Stimulated activated effector memory CD8-positive, alpha-beta T cell treated with anti-CD3 and anti-CD28 coated beads, Interleukin-12 subunit alpha, Interleukin-12 subunit beta, amount 100 ng/mL, for 72 hours (primary cell): Measurements from ENCODE around the gene WNK2.

ENCODE experiments used
- ATAC-seq: fragments of 150-1000 bp; cut with Tn5 transposase; 2 replicates; pipeline ENCODE4 v1.10.0; 2021
- DNase-seq, 2 donors: peaks; one replicate each; pipeline ENCODE4 v3.0.0; 2021 to 2022; ENCODE audit warnings: low spot score in 2 of 2
- H3K27ac Mint-ChIP-seq: one replicate; pipeline ENCODE4 v1.8.0; 2022; ENCODE audit warnings: mild to moderate bottlenecking, mixed read lengths
- H3K36me3 Mint-ChIP-seq: one replicate; pipeline ENCODE4 v1.8.0; 2022; ENCODE audit warnings: mild to moderate bottlenecking, mixed read lengths
- H3K4me1 Mint-ChIP-seq: one replicate; pipeline ENCODE4 v1.8.0; 2022; ENCODE audit warnings: mixed read lengths
- H3K4me3 Mint-ChIP-seq: one replicate; pipeline ENCODE4 v1.8.0; 2022; ENCODE audit warnings: mild to moderate bottlenecking, mixed read lengths
- H3K9me3 Mint-ChIP-seq: one replicate; pipeline ENCODE4 v1.8.0; 2022; ENCODE audit warnings: mixed read lengths

Gene WNK2

GRCh38 chr9:93154293-93154903, 29.5 kb upstream of the WNK2 start:
- no peak for ATAC-seq
- H3K4me3 Mint-ChIP-seq: no peak overlapping the region
- H3K4me1 Mint-ChIP-seq: peaks cover 34% of the 10 kb centered on the region
- H3K9me3 Mint-ChIP-seq: no peaks in the 10 kb centered on the region
- no peak overlapping the region for H3K27ac Mint-ChIP-seq
- peaks cover 9% of the 10 kb centered on the region for H3K36me3 Mint-ChIP-seq
- no peak for DNase-seq

- Mint-ChIP-seq H3K4me3 (peak overlapping the region; percentile 11), H3K36me3 (peaks cover 9% of the 10 kb centered on the region), H3K9me3 (no peaks in the 10 kb centered on the region), H3K4me1 (peaks cover 29% of the 10 kb centered on the region), H3K27ac (peak overlapping the region; percentile 84)
- DNase-seq: no peak
- peak; percentile 44 for ATAC-seq
These were observed 28.0 kb upstream of the WNK2 start for GRCh38 chr9:93155716-93156474.

GRCh38 chr9:93156475-93157008, 27.4 kb upstream of the WNK2 start:
- ATAC-seq (peak; percentile 98), DNase-seq (peak; percentile 42 to 85)
- peak overlapping the region; percentile 11 for H3K4me3 Mint-ChIP-seq
- H3K27ac Mint-ChIP-seq: peak overlapping the region; percentile 84
- H3K4me1 Mint-ChIP-seq: peaks cover 27% of the 10 kb centered on the region
- no peaks in the 10 kb centered on the region for H3K9me3 Mint-ChIP-seq
- peaks cover 9% of the 10 kb centered on the region for H3K36me3 Mint-ChIP-seq

GRCh38 chr9:93159601-93160471, 24.1 kb upstream of the WNK2 start:
- Mint-ChIP-seq H3K36me3 (peaks cover 9% of the 10 kb centered on the region), H3K27ac (peak overlapping the region; percentile 43)
- DNase-seq: peak; percentile 70 to 88

GRCh38 chr9:93161786-93162562, 22.0 kb upstream of the WNK2 start:
- DNase-seq (no peak), ATAC-seq (no peak)
- Mint-ChIP-seq H3K9me3 (no peaks in the 10 kb centered on the region), H3K27ac (no peak overlapping the region), H3K4me1 (peaks cover 11% of the 10 kb centered on the region), H3K4me3 (no peak overlapping the region), H3K36me3 (peaks cover under 1% of the 10 kb centered on the region)

More at GRCh38 chr9:93159601-93160471, 24.1 kb upstream of the WNK2 start:
- Mint-ChIP-seq H3K4me1 (peaks cover 27% of the 10 kb centered on the region), H3K4me3 (no peak overlapping the region), H3K9me3 (no peaks in the 10 kb centered on the region)
- ATAC-seq: peak; percentile 65

GRCh38 chr9:93164085-93164484, 19.9 kb upstream of the WNK2 start:
- no peaks in the 10 kb centered on the region for H3K36me3 Mint-ChIP-seq
- no peak overlapping the region for H3K4me3 Mint-ChIP-seq
- H3K9me3 Mint-ChIP-seq: no peaks in the 10 kb centered on the region
- peaks cover 10% of the 10 kb centered on the region for H3K4me1 Mint-ChIP-seq
- DNase-seq (no peak), ATAC-seq (no peak)
- H3K27ac Mint-ChIP-seq: no peak overlapping the region

GRCh38 chr9:93166699-93167098, 17.2 kb upstream of the WNK2 start:
- ATAC-seq: no peak
- H3K4me3 Mint-ChIP-seq: no peak overlapping the region
- H3K27ac Mint-ChIP-seq: no peak overlapping the region
- H3K9me3 Mint-ChIP-seq: no peaks in the 10 kb centered on the region
- H3K36me3 Mint-ChIP-seq: no peaks in the 10 kb centered on the region
- peaks cover 13% of the 10 kb centered on the region for H3K4me1 Mint-ChIP-seq
- no peak for DNase-seq

- Mint-ChIP-seq H3K36me3 (no peaks in the 10 kb centered on the region), H3K4me1 (peaks cover 13% of the 10 kb centered on the region), H3K27ac (no peak overlapping the region), H3K9me3 (no peaks in the 10 kb centered on the region), H3K4me3 (no peak overlapping the region)
- DNase-seq (no peak), ATAC-seq (no peak)
These were observed 16.8 kb upstream of the WNK2 start for GRCh38 chr9:93167185-93167584.

- peaks cover 13% of the 10 kb centered on the region for H3K4me1 Mint-ChIP-seq
- no peak for ATAC-seq
These were observed 16.1 kb upstream of the WNK2 start for GRCh38 chr9:93167838-93168237.

GRCh38 chr9:93168581-93168980, 15.4 kb upstream of the WNK2 start:
- ATAC-seq (no peak), DNase-seq (no peak)
- peaks cover 13% of the 10 kb centered on the region for H3K4me1 Mint-ChIP-seq
- H3K36me3 Mint-ChIP-seq: no peaks in the 10 kb centered on the region
- no peak overlapping the region for H3K27ac Mint-ChIP-seq
- no peak overlapping the region for H3K4me3 Mint-ChIP-seq
- H3K9me3 Mint-ChIP-seq: no peaks in the 10 kb centered on the region

More at GRCh38 chr9:93167838-93168237, 16.1 kb upstream of the WNK2 start:
- Mint-ChIP-seq H3K9me3 (no peaks in the 10 kb centered on the region), H3K36me3 (no peaks in the 10 kb centered on the region), H3K27ac (no peak overlapping the region), H3K4me3 (no peak overlapping the region)
- no peak for DNase-seq

GRCh38 chr9:93169444-93169843, 14.5 kb upstream of the WNK2 start:
- no peak overlapping the region for H3K4me3 Mint-ChIP-seq
- H3K4me1 Mint-ChIP-seq: peaks cover 13% of the 10 kb centered on the region
- no peak overlapping the region for H3K27ac Mint-ChIP-seq
- no peaks in the 10 kb centered on the region for H3K9me3 Mint-ChIP-seq
- H3K36me3 Mint-ChIP-seq: no peaks in the 10 kb centered on the region
- DNase-seq (no peak), ATAC-seq (no peak)

GRCh38 chr9:93170571-93170970, 13.4 kb upstream of the WNK2 start:
- H3K9me3 Mint-ChIP-seq: no peaks in the 10 kb centered on the region
- no peak for DNase-seq
- H3K4me1 Mint-ChIP-seq: peaks cover 13% of the 10 kb centered on the region
- no peak overlapping the region for H3K27ac Mint-ChIP-seq
- no peaks in the 10 kb centered on the region for H3K36me3 Mint-ChIP-seq
- no peak overlapping the region for H3K4me3 Mint-ChIP-seq
- peak; percentile 87 for ATAC-seq

- no peaks in the 10 kb centered on the region for H3K9me3 Mint-ChIP-seq
- DNase-seq: no peak
- H3K36me3 Mint-ChIP-seq: no peaks in the 10 kb centered on the region
- H3K4me1 Mint-ChIP-seq: peaks cover 13% of the 10 kb centered on the region
- H3K4me3 Mint-ChIP-seq: no peak overlapping the region
- peak; percentile 5 for ATAC-seq
- H3K27ac Mint-ChIP-seq: no peak overlapping the region
These were observed 12.5 kb upstream of the WNK2 start for GRCh38 chr9:93171261-93171990.

GRCh38 chr9:93172666-93173364, 11.1 kb upstream of the WNK2 start:
- Mint-ChIP-seq H3K4me1 (peaks cover 13% of the 10 kb centered on the region), H3K9me3 (no peaks in the 10 kb centered on the region), H3K36me3 (no peaks in the 10 kb centered on the region), H3K27ac (no peak overlapping the region), H3K4me3 (no peak overlapping the region)
- no peak for DNase-seq
- no peak for ATAC-seq
